NCI-H82 (cell line): Measurements from ENCODE around the gene IGFL3.

ENCODE experiments used
- DNase-seq: peaks from one replicate; lab custom pipeline; 2025; lab: John Stamatoyannopoulos, UW

The IGFL3 gene

GRCh38 chr19:46076951-46077814 lies 47.3 kb downstream of the IGFL3 start:
- peak; percentile 94 for DNase-seq

GRCh38 chr19:46076031-46076880 lies 48.2 kb downstream of the IGFL3 start:
- peak; percentile 9 for DNase-seq

GRCh38 chr19:46073268-46073922 lies 51.1 kb downstream of the IGFL3 start:
- no peak for DNase-seq
